Brain microvascular endothelial cell (primary cell): ENCODE measurements around the gene NPS.

Experiments
- DNase-seq: peaks from one replicate; pipeline ENCODE4 v3.0.0-alpha.2; 2020
- H3K27ac ChIP-seq: fragments of 250-450 bp; sonication (Bioruptor Pico); 2 replicates; pipeline ENCODE4 v1.5.1; 2020; ENCODE audit warnings: mild to moderate bottlenecking, moderate library complexity
- H3K27me3 ChIP-seq: fragments of 250-450 bp; sonication (Bioruptor Pico); replicated peaks from 2 replicates; pipeline ENCODE4 v1.5.1; 2020; ENCODE audit warnings: mild to moderate bottlenecking
- H3K36me3 ChIP-seq: fragments of 250-450 bp; sonication (Bioruptor Pico); replicated peaks from 2 replicates; pipeline ENCODE4 v1.5.1; 2020; ENCODE audit warnings: mild to moderate bottlenecking
- H3K4me3 ChIP-seq: 2 replicates; pipeline ENCODE4 v1.5.1; 2011; ENCODE audit warnings: low read depth, mild to moderate bottlenecking, control low read depth, low read length, moderate library complexity
- in situ Hi-C: cut with HindIII; loops from 2 replicates; pipeline ENCODE4 v1.10.0; 2017; ENCODE audit warnings: low sequenced_read_pairs, low pct_ligation_motif_present
- TF ChIP-seq, protein P1 (sequence below): IDR thresholded peaks from 2 replicates; pipeline ENCODE4 v1.5.1; 2011; ENCODE audit warnings: low read depth, mild to moderate bottlenecking, moderate library complexity, low read length, control low read depth, inconsistent platforms; ENCODE audit errors: missing control alignments

NPS gene

DNA sequence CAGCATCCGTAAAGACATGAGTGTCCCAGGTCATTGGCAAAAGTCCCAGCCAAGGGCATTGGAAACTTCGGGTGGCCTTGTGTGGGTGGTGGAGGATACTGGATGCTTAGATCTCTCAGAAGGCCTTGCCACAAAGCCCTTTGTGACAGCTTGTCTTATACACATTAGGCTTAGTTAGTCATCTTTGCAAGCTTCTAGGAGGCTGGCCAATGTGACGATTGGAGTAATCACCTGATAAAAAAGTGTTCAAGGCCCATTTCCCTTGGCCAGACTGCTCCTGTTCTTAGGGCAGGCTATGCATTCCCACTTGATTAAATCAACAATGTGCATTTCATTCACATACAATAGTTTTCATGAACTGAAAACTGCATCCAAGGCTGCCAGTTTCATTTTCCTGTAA is 26.9 kb downstream of the NPS start:
- no peak for DNase-seq
- TF ChIP-seq, protein P1, sequence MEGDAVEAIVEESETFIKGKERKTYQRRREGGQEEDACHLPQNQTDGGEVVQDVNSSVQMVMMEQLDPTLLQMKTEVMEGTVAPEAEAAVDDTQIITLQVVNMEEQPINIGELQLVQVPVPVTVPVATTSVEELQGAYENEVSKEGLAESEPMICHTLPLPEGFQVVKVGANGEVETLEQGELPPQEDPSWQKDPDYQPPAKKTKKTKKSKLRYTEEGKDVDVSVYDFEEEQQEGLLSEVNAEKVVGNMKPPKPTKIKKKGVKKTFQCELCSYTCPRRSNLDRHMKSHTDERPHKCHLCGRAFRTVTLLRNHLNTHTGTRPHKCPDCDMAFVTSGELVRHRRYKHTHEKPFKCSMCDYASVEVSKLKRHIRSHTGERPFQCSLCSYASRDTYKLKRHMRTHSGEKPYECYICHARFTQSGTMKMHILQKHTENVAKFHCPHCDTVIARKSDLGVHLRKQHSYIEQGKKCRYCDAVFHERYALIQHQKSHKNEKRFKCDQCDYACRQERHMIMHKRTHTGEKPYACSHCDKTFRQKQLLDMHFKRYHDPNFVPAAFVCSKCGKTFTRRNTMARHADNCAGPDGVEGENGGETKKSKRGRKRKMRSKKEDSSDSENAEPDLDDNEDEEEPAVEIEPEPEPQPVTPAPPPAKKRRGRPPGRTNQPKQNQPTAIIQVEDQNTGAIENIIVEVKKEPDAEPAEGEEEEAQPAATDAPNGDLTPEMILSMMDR: no peak
- in situ Hi-C loops: no loop called here
- H3K36me3 ChIP-seq: no peaks in the 10 kb centered on the region
- H3K27me3 ChIP-seq: no peaks in the 10 kb centered on the region
- H3K4me3 ChIP-seq: no peak overlapping the region
- H3K27ac ChIP-seq: no peak overlapping the region

DNA sequence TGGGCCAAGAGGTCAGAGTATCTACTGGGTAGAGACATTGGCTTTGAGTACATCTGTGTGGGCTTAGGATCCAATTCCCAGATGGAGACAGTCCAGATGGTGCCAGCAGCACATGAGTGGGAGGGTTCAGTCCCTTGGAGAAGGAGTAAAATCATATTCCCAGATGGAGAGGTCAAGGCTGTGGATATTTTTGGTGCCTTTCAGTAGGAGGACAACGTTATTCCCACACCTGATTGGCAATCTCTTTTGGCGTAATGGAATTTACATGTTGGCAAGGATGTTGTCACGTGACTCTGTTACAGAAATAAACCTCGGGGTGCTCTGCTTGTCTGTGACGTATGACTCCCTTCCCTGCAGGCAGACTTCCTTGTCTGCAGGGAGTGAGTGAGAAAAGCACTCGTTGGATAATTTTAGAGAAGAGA is 27.6 kb downstream of the NPS start:
- no peak overlapping the region for H3K27ac ChIP-seq
- H3K4me3 ChIP-seq: no peak overlapping the region
- H3K36me3 ChIP-seq: no peaks in the 10 kb centered on the region
- TF ChIP-seq, protein P1: no peak
- in situ Hi-C loops: no loop called here
- H3K27me3 ChIP-seq: no peaks in the 10 kb centered on the region
- no peak for DNase-seq

DNA sequence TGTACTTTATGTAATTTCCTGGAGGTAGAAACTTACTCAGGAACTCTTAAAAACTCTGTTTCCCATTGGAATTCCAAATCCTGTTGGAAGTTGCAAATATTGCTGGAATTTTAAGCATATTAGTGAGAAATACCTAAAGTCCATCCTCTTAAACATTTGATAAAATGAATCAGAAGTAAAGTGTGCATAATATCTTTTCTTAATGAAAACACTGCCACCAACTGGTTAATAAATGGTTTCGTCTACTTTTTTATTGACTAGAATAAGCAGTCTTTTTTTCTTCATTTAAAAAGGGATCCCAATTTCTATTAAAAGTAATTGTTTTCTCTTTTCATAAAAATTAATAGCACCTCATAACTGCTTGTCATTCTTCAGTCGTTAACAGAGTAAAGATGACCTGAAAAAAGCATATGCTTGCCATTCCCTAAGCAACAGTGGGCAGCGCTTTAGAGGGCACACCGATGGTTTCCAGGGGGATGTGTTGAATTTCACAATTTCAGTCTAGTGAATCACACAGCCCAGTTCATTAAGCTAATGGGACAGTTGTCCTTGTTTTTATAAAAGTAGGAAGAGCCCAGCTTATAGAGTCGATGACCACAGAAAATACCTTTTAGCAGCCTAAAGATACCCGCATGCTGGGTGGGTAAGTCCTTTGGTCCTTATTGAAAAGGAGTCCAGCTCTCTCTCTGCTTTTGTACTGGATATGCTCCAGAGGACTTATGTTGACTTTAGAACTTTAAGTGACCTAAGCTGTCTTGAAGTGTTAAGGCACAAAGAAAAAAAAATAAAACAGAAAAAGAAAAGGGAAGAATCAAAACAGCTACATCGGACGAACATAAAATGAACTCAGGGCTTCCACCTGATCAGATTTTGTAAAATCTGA is 28.5 kb downstream of the NPS start:
- H3K27me3 ChIP-seq: no peaks in the 10 kb centered on the region
- TF ChIP-seq, protein P1: no peak
- no peak for DNase-seq
- no peaks in the 10 kb centered on the region for H3K36me3 ChIP-seq
- in situ Hi-C loops: no loop called here
- H3K4me3 ChIP-seq: no peak overlapping the region
- no peak overlapping the region for H3K27ac ChIP-seq

DNA sequence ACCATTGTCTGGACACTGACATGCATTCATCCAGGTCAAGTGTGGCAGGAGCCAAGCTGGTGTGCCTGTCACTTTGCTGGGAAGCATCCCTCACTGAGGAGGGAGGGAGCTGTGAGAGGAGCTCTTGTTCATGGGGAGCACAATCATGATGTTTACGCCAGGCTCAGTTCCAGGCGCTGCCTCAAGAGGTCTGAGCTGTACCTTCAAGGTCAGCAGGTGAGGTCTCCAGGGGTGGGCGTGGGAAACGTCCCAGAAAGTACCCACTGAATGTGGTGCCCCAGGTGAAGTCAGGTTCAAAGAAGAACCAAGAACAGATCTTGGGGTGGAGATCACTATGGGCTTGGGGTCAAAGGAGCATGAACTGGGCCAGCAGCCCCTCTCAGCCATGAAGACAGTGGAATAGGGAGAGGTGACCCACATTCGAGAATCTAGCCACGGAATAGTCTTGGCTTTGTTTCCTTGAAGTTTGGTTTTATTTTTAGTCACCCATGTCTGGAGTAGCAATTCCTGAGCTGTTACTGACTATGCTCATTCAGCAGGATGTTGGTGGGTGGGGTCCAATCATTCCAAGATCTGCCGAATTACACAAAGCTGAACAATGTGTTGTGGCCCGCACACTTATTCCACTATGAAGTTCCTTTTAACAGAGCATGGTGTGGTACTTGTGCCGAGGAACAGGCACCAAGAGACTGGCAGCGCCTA is 29.3 kb downstream of the NPS start:
- TF ChIP-seq, protein P1: no peak
- H3K4me3 ChIP-seq: no peak overlapping the region
- in situ Hi-C loops: no loop called here
- no peaks in the 10 kb centered on the region for H3K27me3 ChIP-seq
- no peak for DNase-seq
- no peaks in the 10 kb centered on the region for H3K36me3 ChIP-seq
- H3K27ac ChIP-seq: no peak overlapping the region

DNA sequence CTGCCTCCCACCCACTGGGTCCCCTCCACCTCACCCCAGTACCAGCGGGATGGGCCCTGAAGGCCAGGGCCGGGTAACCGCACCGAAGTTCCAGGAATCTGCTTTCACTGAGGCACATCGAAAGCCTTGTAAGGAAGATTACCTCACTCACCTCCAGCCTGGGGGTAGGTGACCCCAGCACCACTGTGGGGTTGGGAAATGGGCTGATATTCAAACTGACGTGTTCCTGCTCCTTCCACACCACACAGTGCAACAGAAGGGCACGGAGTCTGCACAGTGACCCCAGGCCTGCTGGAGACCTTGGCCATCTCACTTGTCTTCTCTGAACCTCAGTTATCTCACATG is 29.8 kb downstream of the NPS start:
- Histone ChIP-seq H3K4me3 (no peak overlapping the region), H3K36me3 (no peaks in the 10 kb centered on the region), H3K27ac (no peak overlapping the region), H3K27me3 (no peaks in the 10 kb centered on the region)
- TF ChIP-seq, protein P1: no peak
- DNase-seq: no peak
- in situ Hi-C loops: no loop called here

DNA sequence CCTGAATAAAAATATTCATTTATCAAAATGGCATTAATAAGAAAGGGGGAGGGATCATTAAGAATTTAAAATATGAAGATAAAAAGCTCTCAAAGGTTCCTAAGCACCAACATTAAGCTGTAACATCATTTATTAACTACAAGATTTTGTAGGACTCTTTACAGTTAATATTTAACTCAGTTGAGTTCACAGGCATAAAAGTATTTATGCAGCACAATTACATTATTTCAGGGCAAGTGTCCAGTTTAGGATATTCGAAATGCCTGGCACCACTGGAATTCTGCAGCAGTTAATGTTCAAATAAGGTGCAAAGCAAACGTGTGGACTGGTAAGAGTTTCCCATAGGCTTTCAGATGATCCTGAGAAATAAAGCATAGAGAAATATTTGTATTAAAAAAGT is 30.5 kb downstream of the NPS start:
- no peak for DNase-seq
- in situ Hi-C loops: no loop called here
- H3K4me3 ChIP-seq: no peak overlapping the region
- H3K27ac ChIP-seq: no peak overlapping the region
- H3K27me3 ChIP-seq: no peaks in the 10 kb centered on the region
- TF ChIP-seq, protein P1: no peak
- no peaks in the 10 kb centered on the region for H3K36me3 ChIP-seq
